GM18505 (cell line): ENCODE data around the gene B4GAT1.
"Not testable (repeated sequence)": the region's sequence is repeated elsewhere in the genome, so short reads cannot be mapped to it uniquely, and the experiment has no call there.

Experiments
- ATAC-seq: cut with Tn5 transposase; IDR thresholded peaks from one replicate; pipeline ENCODE4 v1.9.1; 2021; ENCODE audit not compliant: unreplicated experiment
- POLR2A ChIP-seq: IDR thresholded peaks from 4 replicates; pipeline ENCODE4 v1.6.1; 2011; ENCODE audit warnings: borderline replicate concordance; ENCODE audit not compliant: insufficient read depth, insufficient read length; ENCODE audit errors: extremely low read depth

Gene B4GAT1

DNA sequence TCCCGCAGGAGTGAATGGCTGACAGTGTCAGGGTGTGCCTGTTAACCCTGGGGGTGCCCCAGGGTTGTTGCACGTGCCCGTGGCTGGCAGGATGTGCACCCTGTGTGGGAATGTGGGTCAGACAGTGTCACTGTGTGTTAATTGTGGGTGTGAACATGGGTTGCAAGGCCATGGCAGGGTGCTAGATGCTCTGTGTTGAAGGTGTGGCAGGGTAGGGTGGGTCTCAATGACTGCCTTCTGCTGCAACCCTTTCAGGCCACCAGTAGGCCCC is 19.5 kb downstream of the B4GAT1 start:
- no peak for ATAC-seq
- no peak for TF ChIP-seq POLR2A

DNA sequence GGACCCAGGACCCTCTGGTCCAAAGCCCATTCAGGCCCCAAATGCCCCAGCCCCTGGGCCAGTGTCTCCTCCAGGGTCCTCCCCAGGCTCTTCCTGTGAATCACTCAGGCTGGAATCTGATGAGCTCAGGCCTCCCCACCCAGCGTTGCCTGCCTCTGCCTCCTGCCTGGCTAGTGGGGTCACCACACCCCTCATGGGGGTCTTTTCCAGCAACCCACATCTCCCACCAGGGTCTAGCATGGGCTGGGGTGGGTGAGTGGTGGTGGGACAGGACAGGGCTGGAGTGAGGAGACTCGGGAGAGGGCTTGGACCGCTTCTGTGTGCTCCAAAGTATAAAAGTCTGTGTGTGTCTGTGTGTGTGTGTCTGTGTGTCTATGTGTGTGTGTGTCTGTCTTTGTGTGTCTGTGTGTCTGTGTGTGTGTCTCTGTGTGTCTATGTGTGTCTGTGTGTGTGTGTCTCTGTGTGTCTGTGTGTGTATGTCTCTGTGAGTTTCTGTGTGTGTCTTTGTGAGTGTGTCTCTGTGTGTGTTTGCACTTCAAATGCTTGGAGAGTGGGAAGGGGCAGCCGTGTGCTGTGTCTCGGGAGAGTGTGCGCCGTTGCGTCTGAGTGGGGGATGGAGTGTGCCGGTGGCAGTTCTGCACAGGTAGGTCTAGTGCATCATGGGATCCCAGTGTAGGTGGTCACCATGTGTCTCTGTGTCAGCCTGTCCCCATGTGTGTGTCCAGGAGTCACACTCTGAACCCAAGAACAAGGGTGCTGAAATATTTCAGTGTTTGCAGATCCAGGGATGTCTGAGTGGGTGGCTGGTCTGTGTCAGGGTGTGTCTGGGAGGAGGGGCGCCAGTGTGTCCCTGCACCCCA is 20.0 kb downstream of the B4GAT1 start:
- no peak for ATAC-seq
- no peak for TF ChIP-seq POLR2A

DNA sequence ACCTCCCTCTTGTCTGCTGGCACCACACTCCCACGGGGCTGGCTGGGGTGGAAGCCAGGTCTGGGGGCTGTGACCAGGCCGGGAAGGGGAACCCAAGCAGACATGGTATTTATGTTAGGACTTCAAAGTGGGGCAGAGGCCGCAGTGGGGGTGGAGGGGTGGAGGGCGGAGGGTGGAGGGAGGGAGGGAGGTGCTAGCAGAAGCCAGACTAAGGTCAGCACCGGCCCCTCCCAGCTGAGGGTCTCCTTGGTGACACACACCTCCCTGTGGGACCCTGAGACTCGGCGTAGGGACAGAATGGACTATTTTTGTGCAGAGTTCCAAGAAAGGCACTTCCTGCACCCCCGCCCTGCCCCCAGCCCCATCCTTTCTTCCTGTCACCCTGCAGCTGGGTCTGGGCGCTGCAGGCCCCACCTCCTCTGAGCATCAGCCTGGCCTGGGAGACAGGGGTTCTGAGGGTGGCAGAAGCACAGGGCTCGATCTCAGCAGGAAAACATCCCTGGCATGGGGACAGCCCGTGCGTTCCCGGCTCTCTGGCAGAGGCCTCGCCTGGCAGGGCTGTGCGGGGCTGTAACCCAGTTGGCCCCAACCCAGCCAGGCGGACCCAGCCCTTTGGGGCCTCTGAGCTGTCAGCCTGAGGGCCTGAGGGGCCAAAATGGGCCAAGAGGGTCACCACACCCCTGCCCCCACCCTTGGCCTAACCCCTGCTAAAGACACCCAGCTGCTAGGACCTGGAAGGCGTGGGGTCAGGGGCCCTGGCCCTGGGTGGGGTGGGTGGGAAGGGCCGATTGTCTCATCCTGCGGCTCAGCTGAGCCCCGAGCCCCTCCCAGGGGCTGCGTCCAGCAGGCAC is 20.9 kb downstream of the B4GAT1 start:
- TF ChIP-seq POLR2A, result no peak
- no peak for ATAC-seq

DNA sequence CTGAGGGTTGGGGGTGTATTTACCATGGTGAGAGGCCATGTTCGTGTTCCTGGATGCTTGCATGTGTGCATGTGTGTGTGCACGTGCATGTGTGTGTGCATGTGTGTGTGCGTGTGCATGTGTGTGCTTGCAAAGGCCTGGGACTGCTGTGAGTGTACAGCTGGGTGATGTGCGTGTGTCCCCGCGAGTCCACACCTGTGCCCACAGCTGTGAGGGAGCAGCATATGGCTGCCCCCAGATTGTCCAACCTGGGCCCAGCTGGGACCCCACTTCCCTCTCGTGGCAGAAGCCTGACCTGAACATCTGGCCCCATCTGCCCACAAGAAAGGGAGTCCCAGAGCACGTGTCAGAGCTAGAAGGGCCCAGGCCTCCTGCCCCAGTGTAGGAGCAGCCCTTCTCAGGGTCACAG is 22.2 kb downstream of the B4GAT1 start:
- ATAC-seq, result no peak
- TF ChIP-seq POLR2A, result no peak

DNA sequence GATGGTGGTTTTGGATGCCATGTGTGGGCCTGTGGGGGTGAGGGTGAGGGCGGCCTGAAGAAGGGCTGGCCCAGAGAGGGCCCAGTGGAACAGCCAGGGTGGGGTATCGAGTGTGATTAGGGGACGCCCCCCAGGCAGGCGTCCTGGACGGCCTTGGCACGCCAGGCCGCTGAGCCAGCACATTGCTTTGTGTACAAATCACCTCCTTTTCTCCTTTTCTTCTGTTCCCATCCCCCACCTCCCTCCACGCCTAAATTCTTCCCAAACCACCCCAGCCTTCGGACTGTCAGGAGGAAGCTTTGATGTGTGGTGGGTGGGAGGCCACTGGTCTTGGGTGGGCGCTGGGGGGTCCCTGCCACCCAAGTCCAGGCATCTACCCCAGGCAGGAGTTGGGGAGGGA is 22.8 kb downstream of the B4GAT1 start:
- no peak for ATAC-seq

DNA sequence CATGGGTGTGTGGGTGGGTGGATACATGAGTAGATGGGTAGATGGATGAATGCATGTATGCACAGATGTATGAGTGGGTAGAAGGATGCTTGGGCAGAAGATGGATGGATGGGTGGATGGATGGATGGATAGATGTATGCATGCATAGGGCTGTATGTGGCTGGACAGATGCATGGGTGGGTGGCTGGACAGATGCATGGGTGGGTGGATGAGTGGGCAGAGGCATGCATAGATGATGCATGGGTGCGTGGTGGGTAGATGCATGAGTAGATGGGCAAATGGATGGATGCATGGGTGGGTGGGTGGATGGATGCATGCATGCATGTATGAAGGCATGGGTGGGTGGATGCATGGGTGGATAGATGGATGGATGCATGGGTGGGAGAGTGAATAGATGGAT is 23.7 kb downstream of the B4GAT1 start:
- TF ChIP-seq POLR2A, result no peak
- no peak for ATAC-seq

More for the DNA sequence above, 22.8 kb downstream of the B4GAT1 start:
- TF ChIP-seq POLR2A, result no peak

DNA sequence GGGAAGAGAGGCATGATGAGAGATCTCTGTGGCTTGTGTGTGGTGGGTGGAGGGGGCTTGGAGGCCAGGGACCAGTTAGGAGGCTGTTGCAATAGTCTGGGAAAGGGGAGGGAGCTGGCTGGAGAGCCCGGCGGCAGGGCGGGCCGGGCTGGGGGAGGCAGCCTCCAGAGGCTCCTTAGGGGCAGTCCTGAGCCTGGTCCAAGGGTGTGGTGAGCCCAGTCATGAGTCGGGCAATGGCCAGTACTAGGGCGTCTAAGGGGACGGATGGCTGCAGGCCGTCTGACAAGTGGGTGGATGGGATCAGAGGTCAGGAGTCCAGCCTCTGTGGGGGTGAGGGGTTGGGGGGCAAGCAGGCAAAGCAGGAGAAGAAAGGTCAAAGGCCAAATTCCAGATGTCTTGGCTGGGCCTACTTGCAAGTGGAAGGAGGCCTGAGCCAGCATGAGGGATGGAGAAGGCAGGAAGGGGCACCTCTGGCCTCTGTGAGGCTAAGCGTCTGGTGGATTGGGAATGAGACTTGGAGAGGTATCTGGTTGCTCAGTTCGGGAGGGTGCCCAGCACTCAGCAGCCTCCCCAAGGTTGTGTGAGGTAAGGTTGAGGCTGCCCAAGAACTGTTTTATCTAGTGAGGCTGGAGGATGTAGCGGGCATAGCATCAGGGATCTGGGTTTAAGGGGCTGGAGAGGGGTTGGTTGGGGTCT is 24.5 kb downstream of the B4GAT1 start:
- no peak for ATAC-seq
- no peak for TF ChIP-seq POLR2A

DNA sequence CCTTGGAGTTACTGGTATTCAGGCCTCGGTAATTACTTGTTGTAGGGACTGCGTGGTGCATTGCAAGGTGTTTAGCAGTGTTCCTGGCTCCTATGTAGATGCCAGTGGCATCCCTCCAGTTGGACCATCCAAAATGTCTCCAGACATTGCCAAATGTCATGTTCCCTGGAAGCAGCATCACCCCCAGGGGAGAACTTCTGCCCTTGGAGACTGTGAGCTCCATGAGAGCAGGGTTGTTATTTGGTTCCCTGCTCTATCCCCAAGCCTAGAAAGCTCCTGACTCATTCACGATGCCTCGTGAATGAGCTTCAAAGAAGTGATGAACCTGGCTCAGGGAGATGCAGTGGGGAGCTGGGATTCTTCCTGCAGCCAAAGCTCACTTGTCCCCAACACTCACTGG is 25.8 kb downstream of the B4GAT1 start:
- TF ChIP-seq POLR2A, result no peak
- no peak for ATAC-seq

DNA sequence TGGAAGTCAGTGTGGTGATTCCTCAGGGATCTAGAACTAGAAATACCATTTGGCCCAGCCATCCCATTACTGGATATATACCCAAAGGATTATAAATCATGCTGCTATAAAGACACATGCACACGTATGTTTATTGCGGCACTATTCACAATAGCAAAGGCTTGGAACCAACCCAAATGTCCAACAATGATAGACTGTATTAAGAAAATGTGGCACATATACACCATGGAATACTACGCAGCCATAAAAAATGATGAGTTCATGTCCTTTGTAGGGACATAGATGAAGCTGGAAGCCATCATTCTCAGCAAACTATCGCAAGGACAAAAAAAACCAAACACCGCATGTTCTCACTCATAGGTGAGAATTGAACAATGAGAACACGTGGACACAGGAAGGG is 26.7 kb downstream of the B4GAT1 start:
- not testable (repeated sequence) for ATAC-seq

DNA sequence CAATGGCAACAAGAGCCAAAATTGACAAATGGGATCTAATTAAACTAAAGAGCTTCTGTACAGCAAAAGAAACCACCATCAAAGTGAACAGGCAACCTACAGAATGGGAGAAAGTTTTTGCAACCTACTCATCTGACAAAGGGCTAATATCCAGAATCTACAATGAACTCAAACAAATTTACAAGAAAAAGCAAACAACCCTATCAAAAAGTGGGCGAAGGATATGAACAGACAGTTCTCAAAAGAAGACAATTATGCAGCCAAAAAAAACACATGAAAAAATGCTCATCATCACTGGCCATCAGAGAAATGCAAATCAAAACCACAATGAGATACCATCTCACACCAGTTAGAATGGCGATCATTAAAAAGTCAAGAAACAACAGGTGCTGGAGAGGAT is 27.1 kb downstream of the B4GAT1 start:
- not testable (repeated sequence) for ATAC-seq

DNA sequence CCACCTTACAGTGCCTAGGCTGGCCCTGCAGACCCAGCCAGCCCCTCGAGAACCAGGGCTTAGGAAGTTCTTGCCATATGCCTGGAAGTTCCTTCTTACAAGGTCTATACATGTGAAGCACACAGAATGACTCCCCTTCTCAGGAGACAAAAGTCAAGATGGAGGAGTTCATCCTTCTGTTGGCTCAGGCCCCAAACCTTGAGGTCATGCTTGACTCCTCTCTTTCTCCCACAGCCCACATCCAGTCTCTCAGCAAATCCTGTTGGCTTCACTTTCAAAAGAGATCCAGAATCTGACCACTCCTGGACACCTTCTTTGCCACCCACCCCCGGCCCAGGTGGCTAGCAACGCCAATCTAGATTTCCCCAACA is 28.8 kb downstream of the B4GAT1 start:
- ATAC-seq, result no peak
- no peak for TF ChIP-seq POLR2A

DNA sequence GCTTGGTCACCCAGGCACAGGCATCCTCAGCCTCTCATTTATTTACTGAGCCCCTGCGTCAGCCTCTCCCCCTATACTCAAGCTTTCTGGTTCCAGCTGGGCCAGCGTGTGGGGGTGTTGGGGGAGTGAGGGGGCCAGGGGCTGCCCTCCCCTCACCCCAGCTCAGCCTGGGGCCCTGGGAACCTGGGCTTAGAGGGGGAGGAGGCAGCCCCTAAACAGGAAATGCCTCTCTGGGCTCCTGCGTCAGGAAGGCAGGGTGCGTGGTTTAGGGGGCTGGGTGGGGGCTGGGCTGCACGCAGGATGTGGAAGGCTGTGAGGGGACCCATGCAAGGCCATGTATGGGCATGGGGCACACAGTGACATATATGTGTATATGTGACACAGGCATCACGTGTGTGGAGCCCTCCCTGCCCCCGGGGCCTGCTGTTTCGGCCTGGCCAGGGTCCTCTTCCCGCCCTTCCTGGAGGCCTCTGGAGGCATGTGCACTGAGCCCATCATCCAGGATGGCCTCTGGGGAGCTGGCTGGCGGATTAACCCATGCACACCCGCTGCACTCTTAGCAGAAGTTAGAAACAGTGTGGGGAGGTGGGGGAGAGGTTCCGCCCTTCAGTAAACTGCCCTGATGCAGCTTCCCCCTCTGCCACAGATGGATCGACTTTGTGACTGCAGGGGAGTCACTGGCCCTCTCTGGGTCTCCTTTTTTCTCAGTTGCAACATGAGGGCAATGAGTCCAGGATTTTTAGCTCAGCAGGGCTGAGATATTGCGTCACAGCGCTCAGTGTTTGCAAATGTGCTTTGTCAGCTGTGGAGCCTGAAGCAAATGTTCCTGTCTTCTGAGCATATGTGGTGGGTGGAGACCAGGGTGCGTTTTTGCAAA is 29.5 kb downstream of the B4GAT1 start:
- ATAC-seq, result no peak
- no peak for TF ChIP-seq POLR2A

DNA sequence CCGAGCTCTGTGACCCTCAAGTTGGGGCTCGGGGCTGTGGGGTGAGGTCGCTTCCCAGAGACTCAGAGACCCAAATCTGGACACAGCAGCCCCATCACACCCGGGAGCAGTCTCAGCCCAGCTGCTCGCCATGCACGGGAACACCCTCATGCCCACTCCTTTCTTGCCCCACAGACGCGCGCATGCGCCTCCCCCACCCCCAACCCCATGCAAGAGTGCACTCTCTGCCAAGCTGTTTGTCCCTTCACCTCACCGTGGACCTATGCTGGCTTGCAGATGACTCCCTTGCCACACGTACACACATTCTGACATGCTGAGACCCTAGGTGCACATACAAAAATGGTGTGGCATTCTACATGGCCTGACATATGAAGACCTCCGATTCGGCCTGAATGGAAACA is 30.1 kb downstream of the B4GAT1 start:
- ATAC-seq, result no peak
- TF ChIP-seq POLR2A, result no peak
